ENCODE data around the gene PI16.

PI16 gene

DNA sequence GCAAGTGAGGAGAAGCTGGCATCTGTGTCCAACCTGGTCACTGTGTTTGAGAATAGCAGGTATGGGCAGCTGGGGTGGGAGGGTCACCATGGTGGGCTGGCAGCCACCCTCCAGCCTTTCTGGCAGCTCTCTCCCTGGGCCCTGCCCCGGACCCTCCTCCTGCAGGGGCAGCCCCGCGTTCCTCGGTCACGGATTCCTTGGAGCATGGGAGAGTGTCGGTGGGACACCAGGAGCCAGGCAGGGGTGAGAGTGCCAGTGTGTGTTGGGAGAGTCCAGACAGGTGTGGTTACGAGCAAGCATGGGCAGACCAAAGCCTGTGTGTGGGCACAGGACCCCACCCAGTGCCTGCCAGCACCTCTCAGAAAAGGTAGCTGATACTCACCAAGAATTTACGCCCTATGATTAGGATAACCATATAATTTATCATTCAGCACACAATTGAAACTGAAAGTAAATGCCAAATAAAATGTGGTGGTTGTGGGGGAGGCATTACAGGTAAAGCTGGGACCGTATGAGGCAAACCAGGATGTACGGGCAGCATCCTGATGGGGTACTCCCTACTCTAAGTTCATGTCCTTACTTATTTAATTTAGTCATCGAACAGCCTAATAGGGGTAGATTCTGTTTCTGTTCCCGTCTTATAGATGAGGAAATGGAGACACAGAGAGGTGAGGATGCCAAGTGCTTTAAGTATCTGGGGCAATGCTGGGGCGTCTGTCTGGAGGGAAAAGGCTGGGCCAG is 51.5 kb downstream of the PI16 start:
- H3K4me3 ChIP-seq (ENCODE audit: insufficient read length, low read depth) = no peak overlapping the region
- no peaks in the 10 kb centered on the region for H3K4me1 ChIP-seq (ENCODE audit: insufficient read depth, insufficient read length)
- no peak for DNase-seq (ENCODE audit: low read depth, low spot score)
- TF ChIP-seq YY1 (IDR thresholded peaks at IDR 0.05; ENCODE audit: insufficient read depth, insufficient read length) = no peak
- no peak for TF ChIP-seq ZNF274 (IDR thresholded peaks at IDR 0.05; ENCODE audit: low read depth, low read length)
- no peak for TF ChIP-seq SUZ12 (IDR thresholded peaks at IDR 0.05; ENCODE audit: extremely low read depth, insufficient read depth, insufficient read length)
- no peaks in the 10 kb centered on the region for H3K27me3 ChIP-seq (ENCODE audit: insufficient read depth, insufficient read length)
- no peaks in the 10 kb centered on the region for H3K36me3 ChIP-seq (ENCODE audit: insufficient read depth, insufficient read length, low read length)
- H3K9me3 ChIP-seq (ENCODE audit: insufficient read depth, low read length) = no peaks in the 10 kb centered on the region
- no peak overlapping the region for H3K9ac ChIP-seq (ENCODE audit: insufficient read length, low read depth)

DNA sequence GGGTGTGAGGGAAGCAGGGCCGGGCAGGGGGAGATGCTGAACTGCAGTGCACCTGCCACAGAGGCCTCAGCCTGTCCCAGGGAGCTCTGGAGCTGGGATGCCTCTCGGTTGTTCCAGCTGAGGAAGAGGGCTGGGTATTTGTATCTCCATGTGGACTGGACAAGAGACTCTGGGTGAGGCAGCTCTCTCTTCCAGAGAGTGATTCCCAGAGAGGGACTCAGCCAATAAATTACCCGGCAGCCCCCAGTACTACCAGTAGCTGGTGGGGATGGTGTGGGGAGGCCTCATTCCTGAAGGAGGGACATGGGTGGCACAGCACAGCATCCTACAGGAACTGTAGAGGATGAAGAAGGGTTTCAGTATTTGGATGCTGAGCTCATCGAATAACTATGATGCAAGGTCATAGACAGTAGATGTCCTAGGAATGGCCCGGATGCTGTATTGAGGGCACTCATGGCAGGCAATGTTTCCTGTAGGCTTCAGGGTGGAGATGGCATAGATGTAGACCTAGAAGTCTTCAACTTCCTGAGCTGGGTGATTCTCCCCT is 52.3 kb downstream of the PI16 start:
- DNase-seq (ENCODE audit: low read depth, low spot score) = no peak
- H3K4me3 ChIP-seq (ENCODE audit: insufficient read length, low read depth) = no peak overlapping the region
- H3K27me3 ChIP-seq (ENCODE audit: insufficient read depth, insufficient read length) = no peaks in the 10 kb centered on the region
- TF ChIP-seq YY1 (IDR thresholded peaks at IDR 0.05; ENCODE audit: insufficient read depth, insufficient read length) (no peak), ZNF274 (IDR thresholded peaks at IDR 0.05; ENCODE audit: low read depth, low read length) (no peak), SUZ12 (IDR thresholded peaks at IDR 0.05; ENCODE audit: extremely low read depth, insufficient read depth, insufficient read length) (no peak)
- H3K9me3 ChIP-seq (ENCODE audit: insufficient read depth, low read length) = no peaks in the 10 kb centered on the region
- no peaks in the 10 kb centered on the region for H3K36me3 ChIP-seq (ENCODE audit: insufficient read depth, insufficient read length, low read length)
- peaks cover 3% of the 10 kb centered on the region for H3K4me1 ChIP-seq (ENCODE audit: insufficient read depth, insufficient read length)
- H3K9ac ChIP-seq (ENCODE audit: insufficient read length, low read depth) = no peak overlapping the region

DNA sequence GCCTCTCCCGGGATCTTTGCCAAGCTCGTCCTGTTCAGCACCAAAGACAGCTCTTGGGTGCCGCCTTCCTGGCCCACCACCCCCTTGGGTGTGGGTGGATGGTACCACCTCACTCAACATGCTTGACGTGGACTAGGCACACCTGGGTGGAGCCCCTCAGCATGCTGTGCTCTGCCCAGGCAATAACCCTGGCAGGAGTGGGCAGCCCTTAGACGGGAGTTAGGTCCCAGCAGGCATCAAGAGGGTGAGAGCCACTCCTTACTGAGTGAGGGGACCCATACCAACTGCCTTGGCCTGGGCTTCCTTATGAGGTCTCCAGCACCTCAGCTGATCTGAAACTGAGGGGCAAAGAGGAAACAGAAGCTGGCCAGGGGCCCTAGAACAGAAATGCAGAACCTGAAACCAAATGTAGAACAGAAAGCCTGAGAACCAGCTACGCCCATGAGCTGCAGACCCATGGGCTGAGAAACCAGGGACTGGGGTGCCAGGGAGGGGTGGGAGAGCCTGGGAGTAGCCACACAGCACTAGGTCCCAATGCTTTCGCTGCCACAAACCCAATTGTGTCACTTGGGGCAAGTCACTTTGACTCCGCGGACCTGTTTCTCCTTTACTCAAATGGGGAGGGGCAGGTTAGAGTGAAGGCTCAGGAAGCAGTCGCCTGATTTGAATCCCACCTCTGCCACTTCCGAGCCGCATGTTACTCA is 53.0 kb downstream of the PI16 start:
- Histone ChIP-seq H3K4me1 (ENCODE audit: insufficient read depth, insufficient read length) (peaks cover 3% of the 10 kb centered on the region), H3K9ac (ENCODE audit: insufficient read length, low read depth) (no peak overlapping the region), H3K27me3 (ENCODE audit: insufficient read depth, insufficient read length) (no peaks in the 10 kb centered on the region), H3K36me3 (ENCODE audit: insufficient read depth, insufficient read length, low read length) (no peaks in the 10 kb centered on the region), H3K9me3 (ENCODE audit: insufficient read depth, low read length) (no peaks in the 10 kb centered on the region), H3K4me3 (ENCODE audit: insufficient read length, low read depth) (no peak overlapping the region)
- TF ChIP-seq YY1 (IDR thresholded peaks at IDR 0.05; ENCODE audit: insufficient read depth, insufficient read length) = no peak
- TF ChIP-seq SUZ12 (IDR thresholded peaks at IDR 0.05; ENCODE audit: extremely low read depth, insufficient read depth, insufficient read length) = no peak
- TF ChIP-seq ZNF274 (IDR thresholded peaks at IDR 0.05; ENCODE audit: low read depth, low read length) = no peak
- no peak for DNase-seq (ENCODE audit: low read depth, low spot score)

DNA sequence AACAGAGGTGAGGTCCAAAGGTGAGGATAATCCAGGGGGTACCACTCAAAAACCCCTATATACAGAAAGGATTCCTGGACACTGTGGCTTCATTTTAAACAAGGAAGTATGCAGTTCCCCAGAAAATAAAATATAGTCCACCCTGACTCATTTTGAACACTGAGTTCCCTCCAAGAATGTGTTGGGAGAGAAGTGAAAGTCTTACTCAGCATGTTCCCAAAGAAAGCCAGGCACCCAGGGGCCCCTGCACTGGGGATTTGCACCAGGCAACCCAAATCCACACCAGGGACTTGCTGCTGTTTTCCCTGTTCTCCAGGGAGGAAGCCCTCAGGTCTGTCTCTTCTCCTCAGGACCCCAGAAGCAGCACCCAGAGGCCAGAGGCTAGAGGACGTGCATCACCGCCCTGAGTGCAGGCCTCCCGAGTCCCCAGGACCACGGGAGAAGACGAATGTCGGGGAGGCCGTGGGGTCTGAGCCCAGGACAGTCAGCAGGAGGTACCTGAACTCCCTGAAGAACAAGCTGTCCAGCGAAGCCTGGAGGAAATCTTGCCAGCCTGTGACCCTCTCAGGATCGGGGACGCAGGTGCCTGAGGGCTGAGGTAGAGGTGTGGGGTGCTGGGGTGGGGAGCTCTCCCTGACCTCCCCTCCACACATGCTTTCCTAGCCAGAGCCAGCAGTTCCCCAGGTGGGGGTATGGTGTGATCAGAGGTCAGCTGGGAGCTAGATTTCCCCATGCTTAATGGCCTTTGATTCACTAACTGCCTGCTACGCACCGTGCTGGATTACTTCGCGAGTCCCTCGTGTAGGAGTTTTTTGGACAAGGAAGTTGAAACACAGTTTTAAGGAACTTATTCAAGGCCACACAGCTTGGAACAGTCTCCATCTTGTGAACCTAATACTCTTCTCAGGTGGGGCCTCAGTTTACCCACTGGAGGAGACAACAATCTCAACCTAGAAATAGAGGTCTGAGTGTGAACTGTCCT is 54.2 kb downstream of the PI16 start:
- no peak for DNase-seq (ENCODE audit: low read depth, low spot score)

DNA sequence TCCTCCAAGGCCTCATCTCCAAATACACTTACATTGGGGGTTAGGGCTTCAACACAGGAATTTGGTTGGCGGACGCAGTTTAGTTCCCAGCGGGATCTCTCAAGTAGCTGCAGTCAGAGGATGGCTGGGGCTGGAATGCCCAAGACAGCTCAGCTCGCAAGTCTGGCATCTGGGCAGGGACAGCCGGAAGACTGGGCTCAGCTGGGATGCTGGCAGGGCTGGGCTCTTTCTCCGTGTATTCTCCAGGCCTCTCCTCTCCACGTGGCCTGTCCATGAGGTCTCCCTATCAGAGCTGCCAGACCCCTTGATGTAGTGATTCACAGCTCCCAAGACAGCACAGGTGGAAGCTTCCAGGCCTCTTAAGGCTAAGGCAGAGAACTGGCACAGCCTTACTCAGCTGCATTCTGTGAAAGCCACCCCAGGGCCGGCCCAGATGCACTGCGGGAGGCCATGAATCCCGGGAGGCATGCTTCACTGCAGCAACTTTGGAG is 55.9 kb downstream of the PI16 start:
- Histone ChIP-seq H3K4me3 (ENCODE audit: insufficient read length, low read depth) (no peak overlapping the region), H3K4me1 (ENCODE audit: insufficient read depth, insufficient read length) (peaks cover 3% of the 10 kb centered on the region), H3K36me3 (ENCODE audit: insufficient read depth, insufficient read length, low read length) (no peaks in the 10 kb centered on the region), H3K9ac (ENCODE audit: insufficient read length, low read depth) (no peak overlapping the region), H3K27me3 (ENCODE audit: insufficient read depth, insufficient read length) (no peaks in the 10 kb centered on the region), H3K9me3 (ENCODE audit: insufficient read depth, low read length) (no peaks in the 10 kb centered on the region)
- DNase-seq (ENCODE audit: low read depth, low spot score) = no peak
- TF ChIP-seq ZNF274 (IDR thresholded peaks at IDR 0.05; ENCODE audit: low read depth, low read length) (no peak), YY1 (IDR thresholded peaks at IDR 0.05; ENCODE audit: insufficient read depth, insufficient read length) (no peak), SUZ12 (IDR thresholded peaks at IDR 0.05; ENCODE audit: extremely low read depth, insufficient read depth, insufficient read length) (no peak)

More for the DNA sequence above, 54.2 kb downstream of the PI16 start:
- H3K4me3 ChIP-seq (ENCODE audit: insufficient read length, low read depth) = no peak overlapping the region
- TF ChIP-seq SUZ12 (IDR thresholded peaks at IDR 0.05; ENCODE audit: extremely low read depth, insufficient read depth, insufficient read length) (no peak), YY1 (IDR thresholded peaks at IDR 0.05; ENCODE audit: insufficient read depth, insufficient read length) (no peak), ZNF274 (IDR thresholded peaks at IDR 0.05; ENCODE audit: low read depth, low read length) (no peak)
- no peaks in the 10 kb centered on the region for H3K36me3 ChIP-seq (ENCODE audit: insufficient read depth, insufficient read length, low read length)
- H3K4me1 ChIP-seq (ENCODE audit: insufficient read depth, insufficient read length) = peaks cover 3% of the 10 kb centered on the region
- H3K9ac ChIP-seq (ENCODE audit: insufficient read length, low read depth) = no peak overlapping the region
- no peaks in the 10 kb centered on the region for H3K27me3 ChIP-seq (ENCODE audit: insufficient read depth, insufficient read length)
- H3K9me3 ChIP-seq (ENCODE audit: insufficient read depth, low read length) = no peaks in the 10 kb centered on the region

DNA sequence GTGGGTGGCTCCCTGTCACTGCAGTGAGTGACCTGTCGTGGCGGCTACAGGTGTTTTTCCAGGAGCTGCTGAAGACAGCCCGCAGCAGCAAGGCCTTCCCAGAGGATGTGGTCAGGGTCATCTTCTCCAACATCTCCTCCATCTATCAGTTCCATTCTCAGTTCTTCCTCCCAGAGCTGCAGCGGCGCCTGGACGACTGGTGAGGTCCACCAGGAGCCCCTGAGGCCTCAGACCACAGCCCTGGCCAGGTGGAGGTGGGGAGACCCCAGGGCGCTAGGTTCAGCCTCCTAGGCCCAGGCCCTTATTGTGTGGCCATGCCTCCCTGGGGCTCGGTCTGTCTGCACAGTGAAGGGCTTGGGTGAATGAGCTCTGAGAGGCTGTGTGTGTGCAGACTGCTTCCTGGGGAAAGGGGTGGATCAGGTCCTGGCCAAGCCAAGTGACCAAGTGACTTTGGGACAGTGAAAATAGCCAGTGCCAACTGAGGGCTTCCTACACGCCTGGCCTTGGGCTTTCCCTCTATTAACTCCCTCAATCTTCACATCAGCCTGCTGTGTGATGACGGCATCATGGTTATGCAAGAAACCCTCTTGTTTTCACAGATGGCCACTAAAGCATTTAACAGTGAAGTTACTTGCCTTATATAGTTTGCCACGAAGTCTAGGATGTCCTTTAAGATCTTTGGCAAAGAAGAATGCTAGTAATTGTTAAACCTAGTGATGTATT is 57.3 kb downstream of the PI16 start:
- H3K4me3 ChIP-seq (ENCODE audit: insufficient read length, low read depth) = no peak overlapping the region
- H3K9ac ChIP-seq (ENCODE audit: insufficient read length, low read depth) = no peak overlapping the region
- H3K9me3 ChIP-seq (ENCODE audit: insufficient read depth, low read length) = no peaks in the 10 kb centered on the region
- DNase-seq (ENCODE audit: low read depth, low spot score) = no peak
- no peak for TF ChIP-seq YY1 (IDR thresholded peaks at IDR 0.05; ENCODE audit: insufficient read depth, insufficient read length)
- TF ChIP-seq SUZ12 (IDR thresholded peaks at IDR 0.05; ENCODE audit: extremely low read depth, insufficient read depth, insufficient read length) = no peak
- no peak for TF ChIP-seq ZNF274 (IDR thresholded peaks at IDR 0.05; ENCODE audit: low read depth, low read length)
- H3K36me3 ChIP-seq (ENCODE audit: insufficient read depth, insufficient read length, low read length) = no peaks in the 10 kb centered on the region
- no peaks in the 10 kb centered on the region for H3K27me3 ChIP-seq (ENCODE audit: insufficient read depth, insufficient read length)
- H3K4me1 ChIP-seq (ENCODE audit: insufficient read depth, insufficient read length) = peaks cover 3% of the 10 kb centered on the region

Measured in NT2/D1 (cell line).